ENCODE measurements around the gene FBLN7.
"Not testable (repeated sequence)": the region's sequence is repeated elsewhere in the genome, so short reads cannot be mapped to it uniquely, and the experiment has no call there.

FBLN7 gene

GRCh38 chr2:112187046-112187715 lies 49.0 kb downstream of the FBLN7 start:
- peak; percentile 22 for DNase-seq

GRCh38 chr2:112187805-112188596 lies 49.8 kb downstream of the FBLN7 start:
- peak; percentile 87 for DNase-seq

GRCh38 chr2:112189001-112189556 lies 50.9 kb downstream of the FBLN7 start:
- DNase-seq = no peak

- DNase-seq = no peak
Measured at GRCh38 chr2:112194028-112194427, 55.8 kb downstream of the FBLN7 start.

GRCh38 chr2:112194482-112194881 lies 56.3 kb downstream of the FBLN7 start:
- DNase-seq = no peak

DNA sequence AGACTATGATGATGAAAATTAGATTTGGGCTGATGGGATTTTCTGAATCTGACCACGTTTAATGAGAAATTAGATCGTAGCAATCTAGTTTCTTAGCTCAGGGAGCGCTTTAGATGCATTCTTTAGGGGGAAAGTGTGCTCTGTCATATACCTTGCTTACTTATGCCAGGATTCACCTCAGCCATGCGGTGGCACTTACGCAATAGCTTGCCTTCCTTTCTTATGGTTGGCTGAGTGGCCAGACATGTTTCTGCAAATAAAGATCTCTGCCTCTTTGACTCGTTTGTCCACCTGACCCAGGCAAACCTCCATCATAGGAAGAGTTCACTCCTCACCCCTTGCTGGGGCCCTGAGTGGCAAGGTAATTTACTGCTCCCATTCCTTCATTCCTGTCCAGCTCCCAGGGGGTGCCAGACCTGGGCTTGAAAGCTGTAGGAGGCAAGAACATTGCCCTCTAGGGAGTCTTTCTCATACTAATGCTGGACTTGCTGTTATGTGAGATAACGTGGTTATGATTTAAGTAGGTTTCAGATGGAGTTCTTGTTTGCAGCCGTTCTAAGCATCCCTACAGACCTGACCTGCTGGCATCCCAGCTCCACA lies 57.1 kb downstream of the FBLN7 start:
- DNase-seq = no peak

- DNase-seq = no peak
Measured at GRCh38 chr2:112195950-112196349, 57.8 kb downstream of the FBLN7 start.

GRCh38 chr2:112197868-112198267 lies 59.7 kb downstream of the FBLN7 start:
- no peak for DNase-seq

- DNase-seq = no peak
Measured at GRCh38 chr2:112198780-112199179, 60.6 kb downstream of the FBLN7 start.

- DNase-seq = no peak
Measured at GRCh38 chr2:112199188-112199587, 61.0 kb downstream of the FBLN7 start.

- DNase-seq = no peak
Measured at GRCh38 chr2:112201696-112202430, 63.7 kb downstream of the FBLN7 start.

DNA sequence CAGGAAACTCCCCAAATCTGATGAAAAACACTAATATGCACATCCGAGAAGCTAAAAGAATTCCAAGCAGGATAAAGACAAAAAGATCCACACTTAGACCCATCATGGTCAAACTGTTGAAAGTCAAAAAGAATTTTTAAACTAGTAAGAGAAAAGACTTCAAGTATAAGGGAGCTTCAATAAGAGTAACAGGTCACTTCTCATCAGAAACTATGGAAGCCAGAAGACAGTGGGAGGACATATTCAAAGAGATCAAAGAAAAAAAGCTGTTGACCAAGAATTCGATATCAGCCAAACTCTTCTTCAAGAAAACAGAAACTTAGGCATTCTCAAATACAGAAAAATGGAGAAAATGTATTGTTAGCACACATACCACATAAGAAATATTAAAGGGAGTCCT lies 66.2 kb downstream of the FBLN7 start:
- DNase-seq = no peak

- DNase-seq = not testable (repeated sequence)
Measured at GRCh38 chr2:112207905-112208304, 69.7 kb downstream of the FBLN7 start.

GRCh38 chr2:112216167-112216566 lies 78.0 kb downstream of the FBLN7 start:
- DNase-seq = no peak

- no peak for DNase-seq
Measured at GRCh38 chr2:112217854-112218253, 79.7 kb downstream of the FBLN7 start.

- no peak for DNase-seq
Measured at GRCh38 chr2:112220186-112220585, 82.0 kb downstream of the FBLN7 start.

- no peak for DNase-seq
Measured at GRCh38 chr2:112220831-112221230, 82.6 kb downstream of the FBLN7 start.

GRCh38 chr2:112229348-112229747 lies 91.2 kb downstream of the FBLN7 start:
- DNase-seq = no peak

DNA sequence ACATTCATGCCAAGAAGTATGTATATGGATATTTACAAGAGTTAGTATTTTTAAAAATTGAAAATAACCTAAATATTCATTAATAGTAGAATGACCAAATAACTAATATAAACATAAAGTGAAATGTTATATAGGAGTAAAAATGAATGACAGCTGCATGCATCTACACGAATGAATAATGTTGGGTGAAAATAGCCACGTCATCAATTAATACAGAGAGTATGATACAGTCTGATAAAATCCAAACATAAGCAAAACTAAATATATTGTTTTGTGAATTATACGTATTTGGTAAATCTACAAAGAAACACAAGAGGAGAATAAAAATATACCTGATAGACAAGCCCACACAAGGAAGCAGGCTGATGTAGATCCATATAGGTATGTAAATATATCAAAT lies 92.2 kb downstream of the FBLN7 start:
- no peak for DNase-seq

Measured in activated CD4-positive, alpha-beta T cell treated with anti-CD3 and anti-CD28 coated beads, Interleukin-10, Interleukin-2, amounts not matched to agents 100 ng/mL and 50 ng/mL, durations not matched to agents 16 hours and 8 hours (primary cell).